Daoy (cell line): ENCODE data around the gene ITIH6. TPM values are rescaled to one million over a fixed set of nuclear protein-coding genes. Genes with fewer than 3 reads are reported as not detected.

Experiments used
- DNase-seq: peaks from one replicate; pipeline ENCODE4 v3.0.0-alpha.2; 2015; ENCODE audit warnings: low read depth
- total RNA-seq: library from RNA; depleted of rRNA; stranded (reverse); fragments of >200 nt; shearing (Covaris generic); gene quantifications from 2 replicates; pipeline ENCODE4 v1.2.3, GENCODE V29; 2014; rRNA removed

ITIH6 gene
- total RNA-seq, 1 experiment from 2014 or later: not detected

DNA sequence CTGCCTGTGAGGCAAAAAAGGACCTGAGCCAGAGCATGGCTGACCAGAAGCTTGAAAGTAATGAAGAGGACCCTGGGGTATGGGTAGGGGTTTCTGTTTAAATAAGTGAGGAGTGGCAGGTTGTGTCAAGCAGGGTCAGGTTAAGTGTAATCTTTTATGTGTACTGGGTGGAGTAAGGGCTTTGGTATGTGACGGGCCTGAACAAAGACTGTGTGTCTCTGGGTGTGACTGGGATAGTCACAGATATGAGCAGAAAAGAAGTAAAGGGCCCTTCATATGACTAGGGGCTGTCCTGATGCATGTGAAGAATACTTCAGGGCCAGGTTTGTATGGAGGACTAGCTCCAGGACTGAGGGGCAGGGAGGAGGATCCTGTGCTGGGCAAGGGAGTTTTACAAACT is 82.4 kb downstream of the ITIH6 start:
- DNase-seq: no peak

- no peak for DNase-seq
These were observed 83.6 kb downstream of the ITIH6 start for GRCh38 chrX:54714424-54714823.

DNA sequence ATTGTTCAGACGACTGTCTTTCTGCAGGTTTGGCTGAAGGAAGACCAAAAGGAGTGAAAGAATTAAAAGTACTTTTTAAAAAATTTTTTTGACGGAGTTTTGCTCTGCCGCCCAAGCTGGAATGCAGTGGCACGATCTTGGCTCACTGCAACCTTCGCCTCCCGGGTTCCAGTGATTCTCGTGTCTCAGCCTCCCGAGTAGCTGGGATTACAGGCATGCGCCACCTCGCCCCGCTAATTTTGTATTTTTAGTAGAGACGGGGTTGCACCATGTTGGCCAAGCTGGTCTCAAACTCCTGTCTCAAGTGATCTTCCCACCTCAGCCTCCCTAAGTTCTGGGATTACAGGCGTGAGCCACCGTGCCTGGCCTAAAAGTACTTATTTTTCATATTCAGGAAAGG is 86.3 kb downstream of the ITIH6 start:
- DNase-seq: no peak

- no peak for DNase-seq
These were observed 87.1 kb downstream of the ITIH6 start for GRCh38 chrX:54710920-54711319.

DNA sequence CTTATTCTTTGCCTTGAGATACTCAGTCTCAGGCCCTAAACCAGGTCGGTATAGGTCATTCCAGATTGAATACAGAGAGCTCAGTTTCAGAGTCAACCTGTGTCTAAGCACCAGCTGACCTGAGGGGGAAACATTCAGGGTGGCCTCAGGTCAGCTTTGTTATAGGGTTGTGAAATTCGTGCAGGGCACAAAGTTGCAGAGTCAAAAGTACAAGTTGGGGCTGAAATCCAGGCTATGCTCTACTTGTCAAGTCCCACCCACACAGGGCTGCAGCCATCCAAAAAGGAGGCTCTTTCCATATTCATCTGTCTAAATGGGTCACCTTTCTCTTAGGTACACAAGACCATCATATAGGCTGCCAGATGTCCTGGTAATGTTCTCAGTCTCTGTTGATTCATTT is 89.7 kb downstream of the ITIH6 start:
- DNase-seq: no peak

Other genes with a start within 250 kb of the ITIH6 start
- 109 and 130 TPM in 2 replicates for gene MAGED2, start 9.5 kb upstream of the ITIH6 start, total RNA-seq
- gene TRO, start 122.6 kb upstream of the ITIH6 start, total RNA-seq: 7.1 and 12.3 TPM in 2 replicates
- not detected in 2 replicates for gene PFKFB1, start 195.9 kb upstream of the ITIH6 start, total RNA-seq
- 16.5 and 18.7 TPM in 2 replicates for gene APEX2, start 202.1 kb upstream of the ITIH6 start, total RNA-seq
- gene ALAS2, start 232.7 kb upstream of the ITIH6 start, total RNA-seq: not detected in 2 replicates